Putamen (tissue), 1 donor: ENCODE results near the gene ADNP.
"Not testable (repeated sequence)": the region's sequence is repeated elsewhere in the genome, so short reads cannot be mapped to it uniquely, and the experiment has no call there.

ENCODE experiments used
- DNase-seq: peaks from one replicate; pipeline ENCODE4 v3.0.0-alpha.2; 2016; ENCODE audit warnings: low spot score

The ADNP gene

DNA sequence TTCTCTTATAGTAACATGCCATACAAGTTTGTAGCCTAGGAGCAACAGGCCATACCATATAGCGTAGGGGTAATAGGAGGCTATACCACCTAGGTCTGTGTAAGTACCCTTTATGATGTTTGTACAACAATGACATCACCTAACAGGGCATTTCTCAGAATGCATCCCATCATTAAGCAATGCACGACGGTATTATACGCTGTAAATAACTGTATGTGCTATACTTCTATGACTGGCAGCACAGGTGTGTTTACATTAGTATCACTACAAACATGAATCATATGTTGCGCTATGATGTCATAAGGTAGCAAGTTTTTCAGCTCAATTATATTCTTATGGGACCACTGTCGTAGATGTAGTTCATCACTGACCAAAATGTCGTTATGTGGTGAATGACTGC is 31.0 kb downstream of the ADNP start:
- DNase-seq, result no peak

DNA sequence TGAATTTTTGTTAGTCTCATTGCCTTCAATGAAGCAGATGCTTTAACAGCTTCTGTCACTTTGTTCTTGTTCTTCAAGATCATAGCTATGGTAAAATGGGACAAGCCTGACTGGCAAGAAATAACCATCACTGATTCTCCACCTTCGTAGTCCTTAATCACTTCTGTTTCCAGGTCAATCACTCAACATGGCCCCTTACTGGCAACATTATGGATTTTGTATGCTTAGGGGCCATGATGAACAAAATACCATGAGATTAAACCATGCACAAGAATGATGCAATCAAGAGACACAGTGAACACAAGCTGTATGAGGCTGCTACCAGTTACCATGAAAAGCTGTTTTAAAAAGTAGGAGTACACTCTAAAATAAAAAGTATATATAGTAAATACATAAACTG is 32.8 kb downstream of the ADNP start:
- no peak for DNase-seq

DNA sequence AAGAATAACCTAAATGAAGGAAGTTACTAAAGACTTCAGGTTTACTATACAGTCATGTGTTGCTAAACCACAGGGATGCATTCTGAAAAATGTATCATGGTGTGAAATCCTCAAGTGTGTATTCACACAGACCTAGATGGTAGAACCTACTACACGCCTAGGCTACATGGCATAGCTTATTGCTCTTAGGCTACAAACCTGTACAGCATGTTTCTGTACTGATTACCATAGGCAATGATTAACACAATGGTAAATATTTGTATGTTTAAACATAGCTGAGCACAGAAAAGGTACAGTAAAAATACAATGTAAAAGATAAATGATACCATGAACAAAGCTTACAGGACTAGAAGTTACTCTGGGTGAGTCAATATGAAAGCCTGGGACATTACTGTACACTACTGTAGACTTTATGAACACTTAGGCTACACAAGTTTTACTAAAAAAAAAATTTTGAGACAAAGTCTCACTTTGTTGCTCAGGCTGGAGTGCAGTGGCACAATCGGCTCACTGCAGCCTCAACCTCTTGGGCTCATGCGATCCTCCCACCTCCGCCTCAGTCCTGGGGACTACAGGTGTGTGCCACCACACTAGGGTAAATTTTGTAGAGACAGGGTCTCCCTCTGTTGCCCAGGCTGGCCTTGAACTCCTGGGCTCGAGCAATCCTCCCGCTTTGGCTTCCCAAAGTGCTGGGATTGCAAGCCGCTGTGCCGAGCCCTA is 36.0 kb downstream of the ADNP start:
- DNase-seq, result no peak

DNA sequence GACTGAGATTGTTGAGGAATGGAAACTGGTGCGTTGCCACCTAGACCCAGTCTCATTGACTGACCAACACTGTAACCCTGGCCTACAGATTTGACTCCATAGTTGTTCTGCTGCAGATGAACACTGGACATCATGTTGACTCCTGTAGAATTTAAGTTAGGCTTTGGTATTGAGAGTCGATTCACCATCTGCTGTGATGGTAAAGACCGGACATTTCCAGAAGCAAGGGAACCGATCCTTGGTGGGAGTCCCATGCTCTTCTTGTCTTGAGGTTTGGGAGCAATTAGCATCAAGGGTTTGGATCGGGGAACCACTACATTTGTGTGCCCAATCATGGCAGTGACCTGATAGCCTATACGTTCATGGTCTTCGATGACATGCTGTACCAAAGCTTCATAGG is 37.6 kb downstream of the ADNP start:
- DNase-seq, result no peak

DNA sequence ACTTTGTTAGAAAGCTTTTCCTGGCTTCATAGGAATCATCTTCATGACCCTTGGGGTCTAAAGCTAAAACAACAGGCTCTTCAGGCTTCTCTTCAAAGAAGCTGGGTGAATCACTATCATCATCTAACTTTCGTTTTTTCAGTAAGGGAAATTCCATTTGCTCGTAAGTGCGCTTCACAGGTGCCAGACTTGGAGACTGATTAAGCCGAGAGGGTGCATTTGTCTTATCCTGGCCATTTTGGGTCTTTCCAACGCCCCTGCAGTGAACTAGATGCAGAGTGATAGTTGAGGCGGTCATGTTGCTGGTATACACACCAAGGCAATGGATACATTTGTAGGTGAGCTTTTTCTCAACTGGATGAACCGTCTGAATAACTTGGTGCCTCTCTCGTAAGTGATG is 38.8 kb downstream of the ADNP start:
- no peak for DNase-seq

DNA sequence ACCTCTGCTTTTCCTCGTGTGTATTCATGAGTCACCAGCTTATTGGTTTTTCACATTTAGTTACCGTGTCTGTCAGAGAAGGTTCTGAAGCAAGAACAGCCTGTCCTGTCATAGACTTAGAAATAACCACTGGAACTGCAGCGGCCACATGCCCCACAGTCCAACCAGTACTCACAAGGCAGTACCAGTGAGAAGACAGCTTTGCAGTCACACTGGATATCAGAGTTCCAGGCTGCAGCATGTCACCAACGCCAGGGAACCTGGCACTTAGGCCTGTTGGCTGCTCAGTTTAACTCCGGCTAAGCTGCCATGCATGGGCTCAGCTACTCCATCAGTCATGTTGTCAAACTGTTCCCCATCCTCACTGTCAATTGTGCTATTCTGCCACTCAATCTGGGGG is 40.1 kb downstream of the ADNP start:
- DNase-seq, result no peak

DNA sequence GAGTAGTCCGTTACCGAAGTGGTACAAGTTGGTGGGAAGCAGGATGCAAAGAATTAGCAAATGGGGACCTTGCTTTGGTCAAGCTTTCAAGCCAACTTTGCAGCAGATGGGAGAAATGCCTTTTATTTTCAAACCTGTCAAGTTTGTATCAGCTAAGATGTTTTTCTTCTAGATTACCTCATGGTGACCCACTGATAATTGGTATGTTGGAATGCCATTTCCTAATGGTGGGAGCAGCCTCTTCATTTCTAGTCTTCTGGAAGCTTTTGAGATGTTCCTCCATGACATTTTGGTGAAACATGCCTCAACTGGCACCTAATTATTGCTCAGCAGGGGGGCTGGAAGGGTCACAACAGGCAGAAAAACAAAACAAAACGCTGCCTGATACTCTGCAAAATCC is 43.7 kb downstream of the ADNP start:
- no peak for DNase-seq

DNA sequence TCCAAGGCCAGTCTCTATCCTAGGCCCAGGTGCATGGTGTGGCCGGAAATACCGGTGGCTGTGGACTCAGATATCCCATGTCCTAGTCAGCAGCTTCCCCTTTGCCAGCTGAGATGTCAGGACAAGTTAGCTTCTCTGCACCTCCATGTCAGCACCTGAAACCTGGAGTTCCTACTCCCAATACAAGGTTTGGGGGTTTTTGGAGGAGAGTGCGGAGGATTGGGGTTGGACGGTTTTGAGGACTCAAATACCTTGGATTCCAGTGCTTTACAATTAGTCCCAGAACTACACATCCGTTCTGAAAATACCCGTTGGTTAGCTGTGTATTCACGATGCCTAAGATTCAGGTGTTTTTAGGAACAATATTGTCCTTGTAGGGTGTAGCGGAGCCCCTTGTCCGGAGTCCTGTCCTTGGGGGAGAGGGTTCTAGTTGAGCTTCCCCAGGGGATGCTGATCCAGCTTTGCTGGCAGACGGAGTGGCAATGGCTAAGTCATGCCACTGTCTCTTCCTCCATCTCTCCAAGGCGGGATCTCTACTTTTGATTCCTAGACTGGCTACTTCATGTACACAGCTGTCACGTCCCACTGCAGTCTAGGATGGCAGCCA is 45.0 kb downstream of the ADNP start:
- DNase-seq, result no peak

DNA sequence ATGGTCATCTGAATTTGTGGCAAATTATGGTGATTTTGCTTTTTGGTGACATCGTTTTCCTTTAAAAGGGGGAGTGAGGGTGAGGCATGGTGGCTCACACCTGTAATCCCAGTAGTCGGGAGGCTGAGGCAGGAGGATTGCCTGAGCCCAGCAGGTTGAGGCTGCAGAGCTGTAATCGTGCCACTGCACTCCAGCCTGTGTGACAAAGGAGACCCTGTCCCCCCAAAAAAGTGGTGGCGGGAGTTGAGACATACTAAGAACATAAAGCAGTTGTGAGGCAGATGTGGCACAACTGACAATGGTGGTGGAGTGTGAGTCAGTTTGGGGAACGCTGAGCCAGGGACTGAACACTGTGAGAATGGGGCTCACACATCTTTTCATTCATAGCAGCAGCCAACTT is 45.5 kb downstream of the ADNP start:
- no peak for DNase-seq

DNA sequence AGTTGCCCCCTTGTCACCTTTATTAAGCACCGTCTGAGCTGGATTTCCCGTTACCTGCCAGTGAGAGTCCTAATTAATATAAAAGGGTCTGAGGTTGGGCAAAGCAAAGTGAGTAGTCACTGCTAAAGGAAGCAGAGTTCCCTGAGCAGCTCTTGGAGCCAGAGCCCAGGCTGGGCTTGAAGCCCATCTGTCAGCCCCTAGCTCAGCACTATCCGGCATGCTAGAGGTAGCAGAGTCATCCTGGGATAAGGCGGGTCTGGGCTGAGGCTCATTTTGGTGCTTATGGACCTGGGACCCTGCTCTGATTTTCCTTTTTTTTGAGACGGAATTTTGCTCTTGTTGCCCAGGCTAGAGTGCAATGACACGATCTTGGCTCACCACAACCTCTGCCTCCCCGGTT is 46.2 kb downstream of the ADNP start:
- no peak for DNase-seq

DNA sequence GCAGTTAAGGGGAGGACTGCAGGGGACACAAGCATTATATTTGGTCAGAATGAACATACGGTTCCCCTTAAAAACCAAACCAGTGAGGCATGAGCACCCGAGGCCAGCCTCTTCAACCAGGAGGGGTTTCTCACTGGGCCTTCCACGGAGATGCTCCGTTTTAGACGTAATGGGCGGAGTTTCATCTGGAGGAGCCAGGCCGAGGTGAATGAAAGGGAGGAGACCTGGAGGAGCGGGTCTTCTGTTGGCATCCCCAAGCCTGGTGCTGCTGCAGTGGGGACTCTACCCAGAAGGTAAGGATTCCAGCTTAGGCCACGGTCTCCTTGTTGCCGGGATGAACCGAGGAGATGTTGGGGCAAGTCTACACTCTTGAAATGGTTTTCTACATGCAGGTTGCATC is 47.4 kb downstream of the ADNP start:
- no peak for DNase-seq

DNA sequence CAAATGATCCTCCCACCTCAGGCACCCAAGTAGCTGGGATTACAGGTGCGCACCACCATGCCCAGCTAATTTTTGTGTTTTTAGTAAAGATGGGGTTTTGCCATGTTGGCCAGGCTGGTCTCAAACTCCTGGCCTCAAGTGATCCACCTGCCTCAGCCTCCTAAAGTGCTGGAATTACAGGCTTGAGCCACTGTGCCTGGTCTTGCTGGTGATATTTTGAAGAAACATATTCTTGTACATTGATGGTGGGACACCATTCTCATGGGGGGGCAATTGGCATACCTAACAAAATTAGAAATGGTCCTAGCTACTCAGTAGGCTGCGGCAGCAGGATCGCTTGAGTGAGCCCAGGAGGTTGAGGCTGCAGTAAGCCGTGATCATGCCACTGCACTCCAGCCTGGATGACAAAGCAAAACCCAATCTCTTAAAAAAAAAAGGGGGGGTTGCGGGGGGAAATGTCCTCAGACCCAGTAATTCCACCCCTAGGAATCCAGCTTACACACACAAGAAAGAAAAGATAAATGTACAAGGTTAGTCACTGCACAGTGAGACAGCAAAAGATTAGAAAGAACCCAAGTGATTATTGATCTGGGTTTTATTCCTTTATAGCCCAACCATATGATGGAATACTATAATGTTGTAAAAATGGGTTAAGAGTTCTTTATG is 49.3 kb downstream of the ADNP start:
- DNase-seq, result not testable (repeated sequence)

DNA sequence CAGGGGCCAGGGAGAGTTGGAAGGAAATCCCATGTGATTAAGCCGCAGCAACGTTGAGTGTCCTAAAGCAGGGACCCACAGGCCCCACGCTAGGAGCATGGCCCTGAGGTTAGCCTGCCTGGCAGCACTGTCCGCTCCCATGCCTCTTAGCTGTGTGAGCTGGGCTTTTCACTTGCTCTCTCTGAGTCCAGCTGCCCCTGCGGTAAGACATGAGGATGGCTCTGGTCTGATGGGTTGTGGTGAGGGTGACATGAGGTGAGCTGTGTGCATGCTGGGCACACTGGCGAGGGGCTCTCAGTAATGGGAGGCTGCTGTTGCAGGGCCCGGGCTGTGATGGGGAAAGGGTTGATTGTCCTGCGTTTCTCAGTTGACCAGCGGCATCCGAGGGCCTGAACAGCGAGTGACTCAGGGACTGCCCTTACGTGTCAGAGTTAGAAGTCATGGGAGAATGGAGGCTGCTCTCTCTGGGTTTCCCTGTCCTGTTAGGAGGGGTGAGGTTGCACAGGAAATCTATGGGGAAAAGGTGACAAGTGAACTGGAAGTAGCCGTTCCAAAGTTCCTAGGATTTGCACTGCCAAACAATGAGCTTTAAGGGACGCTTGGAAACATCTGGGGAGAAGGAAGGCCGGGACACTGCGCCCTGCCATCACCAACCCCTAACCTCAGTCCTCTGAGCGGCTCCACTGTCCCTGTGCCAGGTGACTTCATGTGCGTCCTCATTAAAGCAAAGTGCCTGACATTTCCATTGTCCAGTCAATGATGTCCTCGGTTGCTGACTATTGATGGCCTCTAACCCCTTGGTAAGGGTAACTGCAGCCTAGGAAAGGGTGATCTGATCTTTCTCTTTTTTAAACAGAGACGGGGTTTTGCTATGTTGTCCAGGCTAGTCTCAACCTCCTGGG is 51.3 kb downstream of the ADNP start:
- no peak for DNase-seq

DNA sequence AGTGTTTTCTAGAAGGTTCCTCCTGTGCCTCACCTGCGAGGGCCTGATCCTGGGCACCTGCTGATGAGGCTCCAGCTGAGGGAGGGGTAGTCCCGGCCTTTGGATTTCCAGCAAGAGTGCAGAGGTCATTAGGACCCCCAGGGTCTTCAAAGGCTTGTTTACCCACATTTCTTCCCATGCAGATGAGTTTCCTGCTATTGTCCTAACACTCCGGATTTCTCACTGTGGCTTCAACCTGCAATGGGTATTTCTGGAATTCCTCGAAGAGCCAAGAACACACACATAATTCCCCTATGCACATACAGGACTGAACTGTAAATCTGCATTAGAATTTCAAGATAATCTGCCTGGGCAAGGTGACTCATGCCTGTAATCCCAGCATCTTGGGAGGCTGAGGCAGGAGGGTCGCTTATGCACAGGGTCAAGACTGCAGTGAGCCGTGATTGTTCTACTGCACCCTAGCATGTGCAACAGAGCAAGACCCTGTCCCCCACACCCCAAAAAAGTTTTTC is 53.9 kb downstream of the ADNP start:
- DNase-seq, result no peak

DNA sequence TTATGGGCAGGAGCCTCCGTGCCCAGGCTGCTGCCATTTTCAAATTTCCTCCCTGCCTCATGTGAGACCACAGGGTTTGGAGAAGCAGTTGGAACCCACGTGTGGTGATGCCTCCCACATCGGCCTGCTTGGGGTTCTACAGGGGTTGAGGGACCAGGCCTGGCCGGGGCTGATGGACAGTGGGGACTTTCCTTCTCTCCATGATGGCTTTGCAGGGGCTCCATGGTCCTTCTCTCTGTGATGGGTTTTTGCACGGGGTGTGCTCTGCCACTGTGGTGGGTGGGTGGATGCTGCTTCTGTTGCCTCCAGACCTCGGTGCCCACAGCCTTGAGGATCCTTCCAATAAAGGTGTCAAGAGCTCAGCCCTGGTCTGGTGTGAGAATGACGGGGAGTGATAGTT is 54.4 kb downstream of the ADNP start:
- no peak for DNase-seq

DNA sequence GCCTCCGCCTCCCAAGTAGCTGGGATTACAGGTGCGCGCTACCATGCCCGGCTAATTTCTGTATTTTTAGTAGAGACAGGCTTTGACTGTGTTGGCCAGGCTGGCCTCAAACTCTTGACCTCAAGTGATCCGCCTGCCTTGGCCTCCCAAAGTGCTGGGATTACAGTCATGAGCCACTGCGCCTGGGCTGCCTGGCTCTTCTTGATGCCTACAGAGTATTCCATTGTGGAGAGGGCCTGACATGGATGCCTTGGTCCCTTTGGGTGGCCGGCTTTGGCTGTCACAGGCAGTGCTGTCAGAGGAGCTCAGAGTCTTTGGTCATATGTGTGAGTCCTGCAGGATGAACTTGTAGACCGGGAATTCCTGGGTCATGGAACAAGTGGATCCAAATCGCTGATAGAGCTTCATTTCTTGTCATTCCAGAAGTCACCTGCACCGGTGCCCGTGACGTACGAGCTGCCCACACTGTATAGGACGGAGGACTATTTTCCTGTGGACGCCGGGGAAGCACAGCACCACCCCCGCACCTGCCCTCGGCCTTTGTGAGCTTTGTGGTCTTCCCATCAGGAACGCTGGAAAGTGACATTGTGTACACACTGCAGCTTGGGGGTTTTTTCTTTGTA is 55.1 kb downstream of the ADNP start:
- no peak for DNase-seq

DNA sequence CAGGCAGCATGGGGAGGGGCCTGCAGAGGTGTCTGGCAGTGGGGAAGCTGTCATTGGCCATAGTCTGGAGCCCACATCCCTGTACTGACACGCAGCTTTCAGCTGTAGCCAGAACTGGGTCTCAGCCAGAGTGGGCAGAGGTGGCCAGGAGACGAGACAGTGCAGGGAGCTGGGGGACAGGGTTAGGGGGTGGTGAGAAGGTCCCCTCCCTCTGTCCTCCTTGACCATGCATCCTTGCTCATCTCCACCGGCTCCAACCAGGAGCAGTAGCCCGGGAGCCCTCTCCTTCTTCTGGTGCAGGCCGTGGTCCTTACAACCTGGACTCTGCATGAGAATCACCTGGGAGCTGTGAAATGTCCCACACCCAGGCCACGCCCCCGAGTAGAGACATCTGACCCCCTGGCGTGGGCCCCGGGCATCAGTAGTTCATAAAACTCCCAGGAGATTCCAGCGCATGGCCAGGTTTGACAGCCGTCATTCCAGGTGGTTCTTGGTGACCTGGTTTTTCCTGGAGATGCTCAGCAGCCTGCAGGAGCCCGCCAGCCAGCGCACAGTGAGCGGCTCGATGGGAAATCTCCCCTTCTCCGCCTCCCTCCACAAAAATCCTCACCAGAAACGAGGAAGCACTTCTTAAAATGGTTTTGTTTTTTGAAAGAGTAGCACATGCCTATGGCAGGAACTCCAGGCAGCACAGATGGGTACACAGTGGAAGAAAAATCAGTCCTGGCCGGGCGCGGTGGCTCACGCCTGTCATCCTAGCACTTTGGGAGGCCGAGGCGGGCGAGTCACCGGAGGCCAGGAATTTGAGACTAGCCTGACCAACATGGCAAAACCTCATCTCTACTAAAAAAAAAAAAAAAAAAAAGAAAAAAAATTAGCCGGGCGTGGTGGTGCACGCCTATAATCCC is 56.2 kb downstream of the ADNP start:
- no peak for DNase-seq

DNA sequence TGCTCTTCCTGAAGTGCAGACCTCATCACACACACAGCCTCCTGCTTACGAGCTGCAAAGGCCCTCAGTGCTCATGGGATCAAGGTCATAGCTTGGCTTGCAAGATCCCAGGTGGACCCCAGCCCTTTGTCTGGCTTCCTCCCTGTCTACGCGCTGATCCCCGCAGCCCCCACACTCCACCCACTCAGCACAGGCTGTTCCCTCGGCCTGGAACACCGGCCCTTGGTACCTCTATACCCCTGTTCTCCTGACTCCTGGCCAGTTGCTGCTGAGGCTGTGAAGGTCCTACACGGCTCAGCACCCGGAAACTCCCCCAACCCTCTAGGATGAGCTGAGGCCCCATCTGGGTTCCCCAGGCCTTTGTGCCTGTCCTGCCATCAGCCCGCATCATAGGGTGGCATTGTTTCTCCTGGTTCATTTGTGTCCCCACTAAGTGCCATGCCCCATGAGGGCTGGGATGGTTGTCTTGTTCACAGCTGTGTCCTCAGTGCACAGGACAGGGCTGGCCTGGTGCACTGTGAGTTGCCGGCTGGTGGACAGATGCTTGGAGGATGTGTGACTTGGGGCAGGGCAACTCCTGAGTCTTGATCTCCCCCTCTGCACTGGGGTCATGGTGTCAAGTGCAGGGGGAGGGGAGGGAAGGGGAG is 57.0 kb downstream of the ADNP start:
- DNase-seq, result no peak

DNA sequence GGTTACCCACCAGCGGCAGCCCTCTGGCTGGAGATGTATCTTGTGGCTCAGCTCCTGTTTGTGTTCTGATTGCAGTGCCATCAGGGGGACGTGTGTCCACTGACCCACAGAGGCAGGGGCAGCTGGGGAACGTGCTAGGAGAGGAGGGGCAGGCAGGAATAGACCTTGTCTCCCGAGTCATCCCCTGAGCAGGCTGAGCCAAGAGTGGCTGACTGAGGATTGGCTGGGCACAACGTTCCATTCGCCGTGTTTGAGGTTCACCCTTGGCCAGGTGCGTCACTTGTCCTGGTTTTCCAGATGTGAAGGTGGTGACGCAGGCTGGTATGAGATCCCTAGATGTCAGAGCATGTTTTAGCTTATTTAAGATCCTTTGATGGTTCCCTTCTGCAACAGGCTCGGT is 57.7 kb downstream of the ADNP start:
- no peak for DNase-seq
